GM19023 (cell line): ENCODE data around the gene PDXDC1.
"Not testable (repeated sequence)": the region's sequence is repeated elsewhere in the genome, so short reads cannot be mapped to it uniquely, and the experiment has no call there.

Source experiments
- ATAC-seq: cut with Tn5 transposase; IDR thresholded peaks from one replicate; pipeline ENCODE4 v1.9.1; 2021; ENCODE audit warnings: mild to moderate bottlenecking, moderate library complexity; ENCODE audit not compliant: unreplicated experiment

Gene PDXDC1

GRCh38 chr16:15057681-15058417 lies 83.0 kb downstream of the PDXDC1 start:
- ATAC-seq: no peak

- ATAC-seq: no peak
Observed at GRCh38 chr16:15059324-15059723, 84.5 kb downstream of the PDXDC1 start.

GRCh38 chr16:15062085-15062810 lies 87.4 kb downstream of the PDXDC1 start:
- ATAC-seq: not testable (repeated sequence)

- ATAC-seq: not testable (repeated sequence)
Observed at GRCh38 chr16:15065961-15066360, 91.1 kb downstream of the PDXDC1 start.

- not testable (repeated sequence) for ATAC-seq
Observed at GRCh38 chr16:15066690-15067089, 91.9 kb downstream of the PDXDC1 start.

GRCh38 chr16:15071013-15071412 lies 96.2 kb downstream of the PDXDC1 start:
- not testable (repeated sequence) for ATAC-seq

- not testable (repeated sequence) for ATAC-seq
Observed at GRCh38 chr16:15071916-15072769, 97.3 kb downstream of the PDXDC1 start.

- no peak for ATAC-seq
Observed at GRCh38 chr16:15073101-15073500, 98.3 kb downstream of the PDXDC1 start.

GRCh38 chr16:15076161-15076560 lies 101.3 kb downstream of the PDXDC1 start:
- ATAC-seq: not testable (repeated sequence)

GRCh38 chr16:15080883-15081282 lies 106.1 kb downstream of the PDXDC1 start:
- not testable (repeated sequence) for ATAC-seq

GRCh38 chr16:15082788-15083187 lies 108.0 kb downstream of the PDXDC1 start:
- ATAC-seq: not testable (repeated sequence)

- ATAC-seq: not testable (repeated sequence)
Observed at GRCh38 chr16:15090663-15091269, 115.9 kb downstream of the PDXDC1 start.

- ATAC-seq: not testable (repeated sequence)
Observed at GRCh38 chr16:15093571-15093954, 118.7 kb downstream of the PDXDC1 start.

- peak; percentile 99 for ATAC-seq
Observed at GRCh38 chr16:15093955-15094827, 119.4 kb downstream of the PDXDC1 start, which contains the start of gene RRN3. Gene RRN3, minus strand, starts transcription at chr16:15094272. Its CDS starts 39 bp downstream, at chr16:15094233.

- not testable (repeated sequence) for ATAC-seq
Observed at GRCh38 chr16:15096583-15096972, 121.8 kb downstream of the PDXDC1 start.

GRCh38 chr16:15099366-15099909 lies 124.6 kb downstream of the PDXDC1 start:
- not testable (repeated sequence) for ATAC-seq

GRCh38 chr16:15100372-15100987 lies 125.7 kb downstream of the PDXDC1 start:
- ATAC-seq: not testable (repeated sequence)

- not testable (repeated sequence) for ATAC-seq
Observed at GRCh38 chr16:15127641-15128425, 153.0 kb downstream of the PDXDC1 start.
